HEK293 (cell line): Measurements from ENCODE around the gene KRTAP2-4.
"Not testable (repeated sequence)": the region's sequence is repeated elsewhere in the genome, so short reads cannot be mapped to it uniquely, and the experiment has no call there.

ENCODE experiments used
- CTCF ChIA-PET: fragments of 350-600 bp; formaldehyde crosslinking; extraction: SDS; loops from one replicate; lab custom pipeline; 2021; ENCODE audit warnings: antibody characterized with exemption; lab: Yijun Ruan, JAX
- POLR2A ChIA-PET: fragments of 300-600 bp; formaldehyde crosslinking; extraction: SDS; loops from one replicate; lab custom pipeline; 2020; ENCODE audit warnings: antibody characterized with exemption, inconsistent platforms; lab: Yijun Ruan, JAX
- H3K27ac ChIP-seq: fragments of 200-500 bp; sonication (Bioruptor generic); 2 replicates; pipeline ENCODE4 v1.5.1; 2014; ENCODE audit warnings: low read depth, low read length, control low read depth, inconsistent platforms; ENCODE audit errors: extremely low read depth
- H3K36me3 ChIP-seq, 2 experiments: fragments of 200-500 bp in 1 of 2; sonication (Bioruptor generic) in 1 of 2; 1 replicate in 1 of 2; 2 replicates in 1 of 2; pipeline ENCODE4 v1.5.1; 2014 to 2017; ENCODE audit warnings: inconsistent platforms in 2 of 2, low read length in 2 of 2; ENCODE audit not compliant: control insufficient read depth in 2 of 2, insufficient read depth in 1 of 2
- H3K4me1 ChIP-seq: fragments of 200-500 bp; sonication (Bioruptor generic); 2 replicates; pipeline ENCODE4 v1.5.1; 2014; ENCODE audit warnings: mild to moderate bottlenecking, low read length, inconsistent platforms; ENCODE audit not compliant: control insufficient read depth, insufficient read depth
- H3K4me3 ChIP-seq: 2 replicates; pipeline ENCODE4 v1.5.1; 2011; ENCODE audit warnings: low read depth, mild to moderate bottlenecking, control low read depth, low read length, moderate library complexity
- H3K9me3 ChIP-seq: fragments of 200-500 bp; sonication (Bioruptor generic); 2 replicates; pipeline ENCODE4 v1.5.1; 2014; ENCODE audit warnings: low read depth, low read length, inconsistent platforms; ENCODE audit not compliant: control insufficient read depth, insufficient read depth
- HOXD13 ChIP-seq: sonication (generic); formaldehyde crosslinking; IDR thresholded peaks from 2 replicates; pipeline ENCODE4 v1.8.0; 2022; ENCODE audit warnings: missing genetic modification reagents, borderline replicate concordance
- KLF7 ChIP-seq: fragments of 450-650 bp; formaldehyde crosslinking; IDR thresholded peaks from 2 replicates; pipeline ENCODE4 v1.5.1; 2016; ENCODE audit warnings: missing biosample characterization, missing genetic modification characterization, borderline replicate concordance
- PRDM1 ChIP-seq: fragments of 450-650 bp; formaldehyde crosslinking; IDR thresholded peaks from 2 replicates; pipeline ENCODE4; 2016; ENCODE audit warnings: missing biosample characterization, missing genetic modification characterization
- SALL2 ChIP-seq: fragments of 450-650 bp; formaldehyde crosslinking; IDR thresholded peaks from 2 replicates; pipeline ENCODE4 v1.5.0; 2017; ENCODE audit warnings: missing biosample characterization, mild to moderate bottlenecking, missing genetic modification characterization, borderline replicate concordance
- ZBTB1 ChIP-seq: fragments of 450-650 bp; formaldehyde crosslinking; IDR thresholded peaks from 2 replicates; pipeline ENCODE4 v1.5.1; 2016; ENCODE audit warnings: missing biosample characterization, missing genetic modification characterization
- ZBTB8A ChIP-seq: fragments of 450-650 bp; formaldehyde crosslinking; IDR thresholded peaks from 2 replicates; pipeline ENCODE4 v1.5.1; 2016; ENCODE audit warnings: missing biosample characterization, missing genetic modification characterization
- ZNF248 ChIP-seq: fragments of 450-650 bp; formaldehyde crosslinking; IDR thresholded peaks from 2 replicates; pipeline ENCODE4 v1.5.1; 2017; ENCODE audit warnings: missing biosample characterization, missing genetic modification characterization
- ZNF366 ChIP-seq: fragments of 450-650 bp; formaldehyde crosslinking; conservative IDR thresholded peaks from 2 replicates; pipeline ENCODE4 v1.5.1; 2016; ENCODE audit warnings: missing biosample characterization, missing genetic modification characterization
- ZNF473 ChIP-seq: fragments of 450-650 bp; formaldehyde crosslinking; IDR thresholded peaks from 2 replicates; pipeline ENCODE4 v1.5.1; 2017; ENCODE audit warnings: missing biosample characterization, missing genetic modification characterization
- ZNF544 ChIP-seq: fragments of 450-650 bp; formaldehyde crosslinking; IDR thresholded peaks from 2 replicates; pipeline ENCODE4 v1.5.0; 2017; ENCODE audit warnings: missing biosample characterization, missing genetic modification characterization
- ZNF785 ChIP-seq: fragments of 450-650 bp; formaldehyde crosslinking; IDR thresholded peaks from 2 replicates; pipeline ENCODE4 v1.5.1; 2016; ENCODE audit warnings: missing biosample characterization, missing genetic modification characterization
- TF ChIP-seq, protein P1 (sequence below): fragments of 450-650 bp; formaldehyde crosslinking; IDR thresholded peaks from 2 replicates; pipeline ENCODE4 v1.5.0; 2017; ENCODE audit warnings: missing biosample characterization, missing genetic modification characterization, borderline replicate concordance
- TF ChIP-seq, protein P2 (sequence below): fragments of 450-650 bp; formaldehyde crosslinking; IDR thresholded peaks from 2 replicates; pipeline ENCODE4 v1.5.1; 2016; ENCODE audit warnings: missing biosample characterization, missing genetic modification characterization, borderline replicate concordance
- TF ChIP-seq, protein P3 (sequence below): fragments of 450-650 bp; IDR thresholded peaks from 2 replicates; pipeline ENCODE4 v1.5.1; 2018; ENCODE audit warnings: missing biosample characterization, missing genetic modification characterization

Gene KRTAP2-4

DNA sequence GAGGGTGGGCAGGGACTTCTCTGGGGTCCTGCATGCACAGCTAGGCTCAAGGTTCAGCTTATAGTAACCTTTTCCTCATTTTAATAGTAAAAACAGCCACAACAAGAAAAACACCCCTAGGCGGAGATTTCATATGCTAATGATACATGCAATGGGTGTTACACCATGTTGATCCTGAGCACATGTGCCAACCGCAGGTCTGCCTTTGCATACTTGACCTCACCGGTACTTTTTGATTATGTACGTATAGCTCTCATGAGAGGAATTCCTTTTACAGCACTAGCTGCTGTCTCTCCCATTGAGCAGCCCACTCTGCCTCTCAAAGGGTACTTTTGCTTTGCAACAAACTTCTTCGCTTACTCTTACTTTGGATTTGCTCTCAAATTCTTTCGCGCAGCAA, 30.4 kb upstream of the KRTAP2-4 start (continued):
- TF ChIP-seq, protein P1, sequence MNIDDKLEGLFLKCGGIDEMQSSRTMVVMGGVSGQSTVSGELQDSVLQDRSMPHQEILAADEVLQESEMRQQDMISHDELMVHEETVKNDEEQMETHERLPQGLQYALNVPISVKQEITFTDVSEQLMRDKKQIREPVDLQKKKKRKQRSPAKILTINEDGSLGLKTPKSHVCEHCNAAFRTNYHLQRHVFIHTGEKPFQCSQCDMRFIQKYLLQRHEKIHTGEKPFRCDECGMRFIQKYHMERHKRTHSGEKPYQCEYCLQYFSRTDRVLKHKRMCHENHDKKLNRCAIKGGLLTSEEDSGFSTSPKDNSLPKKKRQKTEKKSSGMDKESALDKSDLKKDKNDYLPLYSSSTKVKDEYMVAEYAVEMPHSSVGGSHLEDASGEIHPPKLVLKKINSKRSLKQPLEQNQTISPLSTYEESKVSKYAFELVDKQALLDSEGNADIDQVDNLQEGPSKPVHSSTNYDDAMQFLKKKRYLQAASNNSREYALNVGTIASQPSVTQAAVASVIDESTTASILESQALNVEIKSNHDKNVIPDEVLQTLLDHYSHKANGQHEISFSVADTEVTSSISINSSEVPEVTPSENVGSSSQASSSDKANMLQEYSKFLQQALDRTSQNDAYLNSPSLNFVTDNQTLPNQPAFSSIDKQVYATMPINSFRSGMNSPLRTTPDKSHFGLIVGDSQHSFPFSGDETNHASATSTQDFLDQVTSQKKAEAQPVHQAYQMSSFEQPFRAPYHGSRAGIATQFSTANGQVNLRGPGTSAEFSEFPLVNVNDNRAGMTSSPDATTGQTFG (tag by site-specific recombination): no peak
- TF ChIP-seq, all 188 proteins: peak for 0

DNA sequence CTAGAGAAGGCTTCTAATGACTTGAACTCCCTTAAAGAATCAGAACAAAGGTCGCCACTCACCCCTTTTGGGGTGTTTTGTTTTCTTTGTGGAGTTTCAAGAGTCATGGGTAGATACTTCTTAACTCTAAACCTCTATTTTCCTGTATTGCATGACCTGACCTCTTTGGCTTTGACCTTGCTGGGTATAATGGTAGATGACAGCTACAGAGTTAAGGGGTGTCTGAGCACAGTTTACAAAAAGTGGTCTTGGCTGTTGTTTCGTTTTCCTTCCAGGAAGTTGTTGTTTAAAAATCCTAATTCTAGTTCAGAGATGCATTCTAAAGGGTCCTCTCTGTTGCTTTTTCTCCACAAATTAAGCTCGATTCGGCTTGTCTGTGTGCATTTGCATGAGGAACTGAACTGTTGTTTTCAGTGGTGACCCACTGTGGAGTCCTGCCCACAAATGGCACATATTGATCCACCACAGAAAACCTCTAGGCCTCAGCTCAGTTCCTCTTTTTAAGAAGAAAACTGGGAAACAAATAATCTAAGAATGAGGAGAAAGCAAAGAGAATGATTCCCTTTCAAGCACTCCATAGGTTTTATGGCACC, 23.2 kb upstream of the KRTAP2-4 start:
- POLR2A ChIA-PET, H3K9me3 ChIP-seq, H3K36me3 ChIP-seq, H3K27ac ChIP-seq, H3K4me3 ChIP-seq, CTCF ChIA-PET, H3K4me1 ChIP-seq: not testable (repeated sequence)

DNA sequence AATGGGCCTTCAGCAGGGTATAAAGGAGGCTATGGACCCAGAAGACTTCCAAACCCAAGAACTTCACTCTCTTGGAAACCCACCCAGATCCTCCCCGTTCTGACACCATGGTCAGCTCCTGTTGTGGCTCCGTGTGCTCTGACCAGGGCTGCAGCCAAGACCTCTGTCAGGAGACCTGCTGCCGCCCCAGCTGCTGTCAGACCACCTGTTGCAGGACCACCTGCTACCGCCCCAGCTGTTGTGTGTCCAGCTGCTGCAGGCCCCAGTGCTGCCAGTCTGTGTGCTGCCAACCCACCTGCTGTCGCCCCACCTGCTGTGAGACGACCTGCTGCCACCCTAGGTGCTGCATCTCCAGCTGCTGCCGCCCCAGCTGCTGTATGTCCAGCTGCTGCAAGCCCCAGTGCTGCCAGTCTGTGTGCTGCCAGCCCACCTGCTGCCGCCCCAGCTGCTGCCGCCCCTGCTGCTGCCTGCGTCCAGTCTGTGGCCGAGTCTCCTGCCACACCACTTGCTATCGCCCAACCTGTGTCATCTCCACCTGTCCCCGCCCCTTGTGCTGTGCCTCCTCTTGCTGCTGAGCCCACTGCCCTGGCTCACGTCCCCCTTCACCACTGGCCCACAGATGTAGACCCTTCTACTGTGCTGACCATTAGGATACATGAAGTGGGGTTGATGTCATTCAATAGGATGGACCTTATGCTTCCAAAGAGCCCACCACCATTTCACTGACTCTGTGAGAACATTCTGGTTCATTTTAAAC, 18.6 kb upstream of the KRTAP2-4 start, which contains the start of gene KRTAP4-7:
Gene KRTAP4-7 (plus strand): TSS at position 51 of the 757 bp plus-strand sequence. CDS start 57 bp downstream, at position 108.
- CTCF ChIA-PET, H3K27ac ChIP-seq, H3K36me3 ChIP-seq, H3K4me3 ChIP-seq, H3K9me3 ChIP-seq, H3K4me1 ChIP-seq, POLR2A ChIA-PET: not testable (repeated sequence)

DNA sequence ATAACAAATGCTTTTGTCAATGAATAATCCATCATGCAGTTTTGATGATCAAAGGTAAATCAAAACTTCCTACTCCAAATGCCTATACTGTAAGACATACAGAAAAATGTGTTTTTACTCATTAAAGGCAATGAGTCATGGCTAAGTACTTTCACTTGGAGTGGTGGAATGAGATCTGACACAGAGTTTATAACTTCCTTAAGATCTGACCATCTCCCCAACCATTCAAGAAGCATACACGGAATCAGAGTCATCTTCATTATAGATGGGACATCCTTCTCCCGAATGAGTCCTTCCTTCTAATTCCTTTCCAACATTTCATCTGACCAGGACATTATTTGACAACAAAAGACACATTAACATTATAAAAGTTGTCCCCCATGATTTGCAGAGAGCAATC, 17.7 kb upstream of the KRTAP2-4 start:
- CTCF ChIA-PET, H3K4me1 ChIP-seq, H3K36me3 ChIP-seq, H3K27ac ChIP-seq, POLR2A ChIA-PET, H3K9me3 ChIP-seq, H3K4me3 ChIP-seq: not testable (repeated sequence)

DNA sequence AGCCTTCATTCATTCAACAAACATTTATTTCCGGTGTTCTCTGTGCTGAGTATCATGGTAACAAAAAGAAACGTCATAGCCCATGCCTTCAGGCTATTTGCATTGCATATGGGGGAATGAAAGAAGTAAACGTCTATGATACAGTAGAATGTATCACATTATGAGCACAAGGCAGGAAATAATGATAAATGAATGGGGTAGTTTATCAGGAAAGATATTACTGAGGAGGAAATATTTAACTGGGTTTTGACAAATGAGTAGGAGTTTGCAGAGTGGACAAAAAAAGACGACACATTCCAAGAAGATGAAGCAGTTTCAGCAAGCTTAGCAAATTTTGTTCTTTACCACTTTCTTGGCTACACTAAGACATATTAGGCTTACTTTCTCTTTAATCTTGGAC, 16.9 kb upstream of the KRTAP2-4 start:
- Histone ChIP-seq H3K4me3 (no peak overlapping the region), H3K9me3 (no peaks in the 10 kb centered on the region), H3K36me3 (no peaks in the 10 kb centered on the region), H3K27ac (no peak overlapping the region), H3K4me1 (no peaks in the 10 kb centered on the region)
- TF ChIP-seq ZNF473 (no peak), ZBTB1 (tag by site-specific recombination) (no peak), ZNF785 (tag by site-specific recombination) (no peak)
- POLR2A ChIA-PET: no interaction called here
- CTCF ChIA-PET: no interaction called here

DNA sequence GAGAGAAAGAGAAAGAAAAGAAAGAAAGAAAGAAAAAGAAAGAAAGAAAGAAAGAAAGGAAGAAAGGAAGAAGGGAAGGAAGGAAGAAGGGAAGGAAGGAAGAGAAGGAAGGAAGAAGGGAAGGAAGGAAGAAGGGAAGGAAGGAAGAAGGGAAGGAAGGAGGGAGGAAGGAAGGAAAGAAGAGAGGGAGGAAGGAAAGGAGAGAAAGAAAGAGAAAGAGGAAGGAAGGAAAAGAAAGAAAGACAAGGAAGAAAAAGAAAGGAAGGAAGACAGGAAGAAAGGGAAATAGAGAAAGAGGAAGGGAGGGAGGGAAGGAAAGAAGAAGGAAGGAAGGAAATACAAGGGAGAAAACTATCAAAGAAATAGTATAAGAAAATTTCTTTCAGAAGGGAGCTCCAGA, 11.1 kb upstream of the KRTAP2-4 start:
- H3K4me1 ChIP-seq: no peaks in the 10 kb centered on the region
- no peaks in the 10 kb centered on the region for H3K36me3 ChIP-seq
- no peak overlapping the region for H3K27ac ChIP-seq
- H3K9me3 ChIP-seq: no peaks in the 10 kb centered on the region
- H3K4me3 ChIP-seq: no peak overlapping the region
- POLR2A ChIA-PET: no interaction called here
- CTCF ChIA-PET: no interaction called here
- TF ChIP-seq KLF7 (tag by site-specific recombination) (no peak), ZNF366 (tag by site-specific recombination) (peak; percentile 92), HOXD13 (CRISPR knock-in tag) (no peak), ZNF544 (tag by site-specific recombination) (no peak), SALL2 (tag by site-specific recombination) (peak; percentile 56; the same call in 1 of the 2 replicates), ZBTB8A (tag by site-specific recombination) (no peak), ZNF248 (tag by site-specific recombination) (no peak), PRDM1 (tag by site-specific recombination) (peak; percentile 59)
- TF ChIP-seq, protein P2, sequence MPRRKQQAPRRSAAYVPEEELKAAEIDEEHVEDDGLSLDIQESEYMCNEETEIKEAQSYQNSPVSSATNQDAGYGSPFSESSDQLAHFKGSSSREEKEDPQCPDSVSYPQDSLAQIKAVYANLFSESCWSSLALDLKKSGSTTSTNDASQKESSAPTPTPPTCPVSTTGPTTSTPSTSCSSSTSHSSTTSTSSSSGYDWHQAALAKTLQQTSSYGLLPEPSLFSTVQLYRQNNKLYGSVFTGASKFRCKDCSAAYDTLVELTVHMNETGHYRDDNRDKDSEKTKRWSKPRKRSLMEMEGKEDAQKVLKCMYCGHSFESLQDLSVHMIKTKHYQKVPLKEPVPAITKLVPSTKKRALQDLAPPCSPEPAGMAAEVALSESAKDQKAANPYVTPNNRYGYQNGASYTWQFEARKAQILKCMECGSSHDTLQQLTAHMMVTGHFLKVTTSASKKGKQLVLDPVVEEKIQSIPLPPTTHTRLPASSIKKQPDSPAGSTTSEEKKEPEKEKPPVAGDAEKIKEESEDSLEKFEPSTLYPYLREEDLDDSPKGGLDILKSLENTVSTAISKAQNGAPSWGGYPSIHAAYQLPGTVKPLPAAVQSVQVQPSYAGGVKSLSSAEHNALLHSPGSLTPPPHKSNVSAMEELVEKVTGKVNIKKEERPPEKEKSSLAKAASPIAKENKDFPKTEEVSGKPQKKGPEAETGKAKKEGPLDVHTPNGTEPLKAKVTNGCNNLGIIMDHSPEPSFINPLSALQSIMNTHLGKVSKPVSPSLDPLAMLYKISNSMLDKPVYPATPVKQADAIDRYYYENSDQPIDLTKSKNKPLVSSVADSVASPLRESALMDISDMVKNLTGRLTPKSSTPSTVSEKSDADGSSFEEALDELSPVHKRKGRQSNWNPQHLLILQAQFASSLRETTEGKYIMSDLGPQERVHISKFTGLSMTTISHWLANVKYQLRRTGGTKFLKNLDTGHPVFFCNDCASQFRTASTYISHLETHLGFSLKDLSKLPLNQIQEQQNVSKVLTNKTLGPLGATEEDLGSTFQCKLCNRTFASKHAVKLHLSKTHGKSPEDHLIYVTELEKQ: no peak
- TF ChIP-seq, protein P3, sequence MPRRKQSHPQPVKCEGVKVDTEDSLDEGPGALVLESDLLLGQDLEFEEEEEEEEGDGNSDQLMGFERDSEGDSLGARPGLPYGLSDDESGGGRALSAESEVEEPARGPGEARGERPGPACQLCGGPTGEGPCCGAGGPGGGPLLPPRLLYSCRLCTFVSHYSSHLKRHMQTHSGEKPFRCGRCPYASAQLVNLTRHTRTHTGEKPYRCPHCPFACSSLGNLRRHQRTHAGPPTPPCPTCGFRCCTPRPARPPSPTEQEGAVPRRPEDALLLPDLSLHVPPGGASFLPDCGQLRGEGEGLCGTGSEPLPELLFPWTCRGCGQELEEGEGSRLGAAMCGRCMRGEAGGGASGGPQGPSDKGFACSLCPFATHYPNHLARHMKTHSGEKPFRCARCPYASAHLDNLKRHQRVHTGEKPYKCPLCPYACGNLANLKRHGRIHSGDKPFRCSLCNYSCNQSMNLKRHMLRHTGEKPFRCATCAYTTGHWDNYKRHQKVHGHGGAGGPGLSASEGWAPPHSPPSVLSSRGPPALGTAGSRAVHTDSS (tag by site-specific recombination): no peak
